Endometrial microvascular endothelial cells (primary cell): Measurements from ENCODE around the gene LSM7. TPM values are rescaled to one million over a fixed set of nuclear protein-coding genes. Genes with fewer than 3 reads are reported as not detected.
"Not testable (repeated sequence)": the region's sequence is repeated elsewhere in the genome, so short reads cannot be mapped to it uniquely, and the experiment has no call there.

Experiments
- in situ Hi-C: cut with HindIII; loops from 2 replicates; pipeline ENCODE4 v1.10.0; 2017; ENCODE audit warnings: low sequenced_read_pairs, low pct_unique_long_range_greater_than_20kb; ENCODE audit errors: inconsistent ontology term
- total RNA-seq: library from RNA; depleted of rRNA; stranded (reverse); fragments of >200 nt; gene quantifications from one replicate; pipeline ENCODE4 v1.2.3, GENCODE V29; 2015; ENCODE audit errors: inconsistent ontology term

The LSM7 gene
- total RNA-seq, 1 donor from 2014 or later, result 132 TPM

DNA sequence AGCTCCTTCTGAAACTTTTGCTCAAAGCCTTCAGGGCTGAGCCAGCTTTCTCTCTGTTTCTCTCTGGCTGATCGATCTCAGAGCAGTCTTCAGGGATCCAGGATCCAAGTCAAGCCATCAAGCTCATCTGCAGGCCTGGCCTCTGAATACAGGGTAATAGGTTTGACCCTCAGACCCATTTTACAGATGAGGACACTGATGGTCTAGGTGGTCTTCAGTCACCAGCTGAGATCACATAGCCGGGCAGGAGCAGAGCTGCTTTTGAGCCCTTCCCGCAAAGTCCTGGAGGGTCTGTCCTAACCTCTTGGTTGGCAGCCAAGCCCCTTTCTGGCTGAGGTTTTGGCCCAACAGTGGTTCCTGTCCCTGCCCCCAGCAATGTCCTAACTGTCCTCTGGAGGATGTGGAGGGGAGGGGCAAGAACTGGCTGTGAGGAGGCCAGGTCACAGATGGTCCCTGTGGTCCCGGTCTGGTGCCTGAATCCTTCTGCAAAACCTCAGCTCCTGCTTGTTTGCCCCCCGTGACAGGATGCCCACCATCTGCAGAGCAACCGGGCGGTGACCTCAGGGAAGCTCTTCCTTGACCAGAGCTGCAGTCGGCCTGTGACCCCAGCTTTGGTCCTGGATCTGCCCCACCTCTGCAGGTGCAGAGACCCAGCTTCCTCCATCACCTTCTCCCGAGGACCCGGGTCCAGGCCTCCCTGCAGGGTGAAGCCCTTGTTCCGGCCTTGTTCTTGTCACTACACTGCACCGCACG, 40.6 kb downstream of the LSM7 start:
- in situ Hi-C loops, result no loop called here

DNA sequence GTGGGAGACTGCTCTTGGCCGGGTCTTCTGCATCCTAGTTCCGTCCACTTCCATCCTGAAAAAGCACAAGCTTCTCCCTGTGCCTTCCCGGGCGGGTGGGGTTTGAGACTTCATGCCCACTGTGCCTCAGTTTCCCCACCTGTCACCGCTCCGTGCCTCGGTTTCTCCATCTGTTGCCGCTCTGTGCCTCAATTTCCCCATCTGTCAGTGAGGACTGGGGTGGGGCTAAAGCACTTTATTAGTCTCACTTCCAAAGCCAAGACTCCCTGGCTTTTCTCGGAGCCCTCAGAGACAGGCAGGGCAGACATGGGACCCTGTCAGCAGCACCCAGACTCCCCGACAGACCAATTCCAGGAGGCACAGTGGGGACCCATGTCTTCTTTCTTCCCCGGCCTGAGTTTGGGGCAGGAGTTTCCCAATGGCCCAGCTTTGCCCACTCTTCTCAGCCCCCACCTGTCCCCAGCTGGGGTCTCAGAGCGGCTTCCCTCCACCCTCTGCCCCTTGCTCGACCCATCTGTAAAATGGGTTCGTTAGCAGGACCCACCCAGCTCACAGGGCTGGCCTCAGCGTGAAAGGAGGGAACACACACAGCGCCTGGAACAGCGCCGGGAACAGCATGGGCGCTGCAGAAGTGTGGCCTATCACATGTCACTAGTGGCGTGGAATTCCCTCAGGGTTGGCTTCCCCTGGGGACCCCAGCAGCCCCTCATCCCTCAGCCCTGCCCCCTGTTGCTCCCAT, 41.8 kb downstream of the LSM7 start:
- in situ Hi-C loops, result no loop called here

DNA sequence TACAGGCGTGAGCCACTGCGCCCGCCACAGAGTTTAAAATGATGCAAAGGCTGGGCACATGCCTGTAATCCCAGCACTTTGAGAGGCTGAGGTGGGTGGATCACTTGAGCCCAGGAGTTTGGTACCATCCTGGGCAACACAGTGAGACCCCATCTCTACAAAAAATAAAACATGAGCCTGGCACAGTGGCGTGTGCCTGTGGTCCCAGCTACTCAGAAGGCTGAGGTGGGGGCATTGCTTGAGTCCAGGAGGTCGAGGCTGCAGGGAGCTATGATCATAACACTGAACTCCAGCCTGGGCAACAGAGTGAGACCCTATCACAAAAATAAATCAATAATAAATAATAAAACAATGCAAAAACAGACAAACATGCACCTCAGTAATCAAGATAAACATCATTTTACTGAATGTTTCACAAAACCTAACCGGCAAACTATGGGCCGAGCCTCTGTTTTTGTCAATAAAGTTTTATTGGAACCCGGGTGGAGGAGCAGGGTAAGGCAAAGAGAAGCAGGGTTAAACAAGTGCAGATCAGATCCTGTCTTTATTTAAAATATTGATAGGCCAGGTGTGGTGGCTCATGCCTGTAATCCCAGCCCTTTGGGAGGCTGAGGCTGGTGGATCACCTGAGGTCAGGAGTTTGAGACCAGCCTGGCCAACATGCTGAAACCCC, 44.4 kb downstream of the LSM7 start:
- in situ Hi-C loops, result no loop called here

DNA sequence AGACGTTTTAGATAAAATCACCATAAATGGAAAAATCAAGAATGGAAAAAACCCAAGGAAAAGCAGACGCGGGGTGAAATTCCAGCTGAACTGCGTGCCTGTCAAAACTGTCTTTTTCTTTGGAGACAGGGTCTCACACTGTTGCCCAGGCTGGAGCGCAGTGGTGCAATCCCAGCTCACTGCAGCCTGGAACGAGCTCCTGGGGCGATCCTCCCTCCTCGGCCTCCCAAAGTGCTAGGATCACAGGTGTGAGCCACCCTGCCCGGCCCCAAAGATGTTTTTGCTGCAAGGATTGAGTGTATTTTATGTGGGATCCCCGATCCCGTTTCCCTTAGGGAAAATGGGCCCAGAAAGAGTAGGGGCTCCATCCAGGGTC, 45.5 kb downstream of the LSM7 start:
- in situ Hi-C loops, result no loop called here

DNA sequence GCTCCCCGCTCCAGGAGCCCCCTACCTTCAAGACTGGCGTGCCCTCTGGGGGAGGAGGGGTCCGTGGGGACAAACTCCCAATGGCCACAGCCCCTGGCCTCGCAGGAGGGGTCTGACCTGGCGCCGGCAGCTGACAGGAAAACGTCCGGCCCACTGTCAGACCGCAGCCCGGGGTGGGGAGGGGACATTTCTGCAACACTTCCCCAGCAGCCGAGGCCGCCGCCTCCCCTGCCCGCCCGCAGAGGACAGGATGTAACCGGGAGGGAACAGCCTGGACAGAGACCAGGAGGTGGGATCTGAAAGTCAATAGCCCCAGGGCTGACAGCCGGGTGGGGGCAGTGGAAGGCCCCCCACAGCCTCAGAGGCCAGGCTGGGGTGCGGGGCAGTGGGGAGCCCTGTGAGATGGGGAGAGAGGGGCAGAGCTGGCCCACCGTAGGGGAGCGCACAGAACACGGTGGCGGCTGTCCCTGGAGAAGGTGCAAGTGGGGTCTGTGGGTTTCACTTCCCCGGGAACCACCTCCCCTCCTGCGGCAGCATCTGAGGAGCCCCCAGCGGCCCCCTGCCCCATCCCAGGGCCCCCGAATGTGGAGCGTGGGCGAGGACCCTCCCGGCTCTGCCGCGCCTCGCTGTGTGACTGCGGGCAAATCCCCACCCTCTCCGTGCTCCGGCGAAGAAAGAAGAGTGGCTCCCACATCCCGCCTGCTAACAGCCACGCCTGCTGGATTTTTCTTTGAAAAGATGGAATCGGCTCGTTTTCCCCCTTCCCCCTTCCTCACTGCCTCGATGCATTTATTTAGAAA, 46.1 kb downstream of the LSM7 start, which contains the start of gene PEAK3:
TSS of gene PEAK3 (minus strand) at position 114 of the 800 bp plus-strand sequence. CDS start 1,244 bp downstream, outside the sequence.
- in situ Hi-C loops, result no loop called here

DNA sequence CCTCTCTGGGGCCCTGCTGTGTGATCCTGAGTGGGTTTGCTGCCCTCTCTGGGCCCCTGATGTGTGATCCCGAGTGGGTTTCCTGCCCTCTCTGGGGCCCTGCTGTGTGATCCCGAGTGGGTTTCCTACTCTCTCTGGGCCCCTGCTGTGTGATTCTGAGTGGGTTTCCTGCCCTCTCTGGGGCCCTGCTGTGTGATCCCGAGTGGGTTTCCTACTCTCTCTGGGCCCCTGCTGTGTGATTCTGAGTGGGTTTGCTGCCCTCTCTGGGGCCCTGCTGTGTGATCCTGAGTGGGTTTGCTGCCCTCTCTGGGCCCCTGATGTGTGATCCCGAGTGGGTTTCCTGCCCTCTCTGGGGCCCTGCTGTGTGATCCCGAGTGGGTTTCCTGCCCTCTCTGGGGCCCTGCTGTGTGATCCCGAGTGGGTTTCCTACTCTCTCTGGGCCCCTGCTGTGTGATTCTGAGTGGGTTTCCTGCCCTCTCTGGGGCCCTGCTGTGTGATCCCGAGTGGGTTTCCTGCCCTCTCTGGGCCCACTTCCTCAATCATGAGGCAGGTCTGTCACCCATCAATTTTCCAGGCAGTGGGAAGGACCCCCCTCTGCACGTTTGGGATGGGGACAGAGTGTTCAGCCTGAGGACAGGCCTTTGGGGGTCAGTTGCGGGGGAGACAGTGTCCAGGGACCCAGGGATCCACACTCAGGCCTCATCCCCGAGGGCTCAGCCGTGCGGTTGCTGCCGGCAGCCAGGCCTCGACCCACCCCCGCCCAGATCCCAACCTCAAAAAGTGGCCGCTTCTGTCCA, 46.9 kb downstream of the LSM7 start:
- in situ Hi-C loops, result not testable (repeated sequence)

DNA sequence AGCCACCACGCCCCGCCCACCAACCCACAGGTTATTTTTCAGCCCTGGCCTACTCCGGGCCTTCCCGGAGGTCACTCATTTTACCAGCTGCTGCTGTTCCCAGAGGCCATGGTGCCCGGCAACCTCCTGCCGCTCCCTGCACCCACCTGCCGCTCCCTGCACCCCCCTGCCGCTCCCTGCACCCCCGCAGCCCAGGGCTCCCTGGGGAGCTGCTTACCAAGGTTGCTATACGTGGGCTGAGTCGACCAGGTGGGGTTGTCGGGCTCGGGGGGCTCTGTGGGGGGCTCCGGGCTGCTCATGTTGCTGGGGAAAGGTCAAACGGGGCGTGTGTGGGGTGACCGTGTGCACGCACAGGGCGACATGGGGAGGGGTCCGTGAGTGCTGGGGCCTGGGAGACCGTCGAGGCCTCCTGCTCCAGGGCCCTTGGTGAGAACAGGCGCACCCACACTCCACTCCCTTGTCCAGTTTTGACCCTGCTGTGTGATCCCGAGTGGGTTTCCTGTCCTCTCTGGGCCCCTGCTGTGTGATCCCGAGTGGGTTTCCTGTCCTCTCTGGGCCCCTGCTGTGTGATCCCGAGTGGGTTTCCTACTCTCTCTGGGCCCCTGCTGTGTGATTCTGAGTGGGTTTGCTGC, 47.6 kb downstream of the LSM7 start:
- in situ Hi-C loops, result no loop called here

DNA sequence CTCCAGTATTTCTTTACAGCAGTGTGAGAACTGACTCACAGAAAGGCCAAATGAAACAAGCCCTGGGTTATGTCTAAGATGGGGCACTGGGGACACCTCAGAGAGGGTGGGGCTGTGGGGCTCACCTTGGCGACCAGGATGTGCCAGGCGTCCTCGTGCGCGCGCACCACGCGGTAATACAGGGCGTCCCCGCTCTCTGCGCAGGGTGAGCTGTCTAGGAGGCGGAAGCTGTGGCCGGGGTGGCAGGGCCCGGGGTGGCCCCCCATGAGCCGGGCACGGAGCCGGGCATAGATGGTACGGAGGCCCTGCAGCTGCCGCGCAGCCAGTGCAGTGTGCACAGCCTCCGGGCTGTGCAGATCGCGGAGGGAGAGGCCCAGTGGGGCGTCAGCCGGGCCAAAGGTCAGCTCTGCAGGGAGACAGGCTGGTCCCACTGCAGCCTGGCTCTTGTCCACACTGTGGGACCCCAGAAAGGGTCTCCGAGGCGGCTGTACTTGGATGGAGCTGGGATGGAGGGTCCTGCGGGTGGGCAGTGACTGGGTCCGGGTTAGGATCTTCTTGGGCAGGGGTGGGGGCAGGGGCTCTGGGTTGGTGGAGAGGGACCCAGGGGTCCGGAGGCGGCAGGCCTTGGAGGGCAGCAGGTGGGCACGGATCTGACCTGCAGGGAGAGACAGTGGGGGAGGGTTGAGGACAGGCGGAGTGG, 49.8 kb downstream of the LSM7 start:
- in situ Hi-C loops, result no loop called here

DNA sequence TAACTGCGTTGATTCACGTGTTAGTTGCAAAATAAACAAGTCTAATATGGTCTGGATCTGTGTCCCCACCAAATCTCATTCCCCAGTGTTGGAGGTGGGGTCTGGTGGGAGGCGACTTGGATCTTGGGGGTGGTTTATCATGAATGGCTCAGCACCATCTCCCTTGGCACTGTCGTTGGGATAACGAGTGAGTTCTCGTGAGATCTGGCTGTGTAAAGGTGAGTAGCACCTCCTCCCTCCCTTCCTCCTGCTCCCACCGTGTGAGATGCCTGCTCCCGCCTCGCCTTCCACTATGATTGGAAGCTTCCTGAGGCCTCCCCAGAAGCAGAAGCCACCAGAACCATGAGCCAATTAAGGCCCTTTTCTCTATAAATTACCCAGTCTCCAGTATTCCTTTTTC, 51.2 kb downstream of the LSM7 start:
- in situ Hi-C loops, result no loop called here

DNA sequence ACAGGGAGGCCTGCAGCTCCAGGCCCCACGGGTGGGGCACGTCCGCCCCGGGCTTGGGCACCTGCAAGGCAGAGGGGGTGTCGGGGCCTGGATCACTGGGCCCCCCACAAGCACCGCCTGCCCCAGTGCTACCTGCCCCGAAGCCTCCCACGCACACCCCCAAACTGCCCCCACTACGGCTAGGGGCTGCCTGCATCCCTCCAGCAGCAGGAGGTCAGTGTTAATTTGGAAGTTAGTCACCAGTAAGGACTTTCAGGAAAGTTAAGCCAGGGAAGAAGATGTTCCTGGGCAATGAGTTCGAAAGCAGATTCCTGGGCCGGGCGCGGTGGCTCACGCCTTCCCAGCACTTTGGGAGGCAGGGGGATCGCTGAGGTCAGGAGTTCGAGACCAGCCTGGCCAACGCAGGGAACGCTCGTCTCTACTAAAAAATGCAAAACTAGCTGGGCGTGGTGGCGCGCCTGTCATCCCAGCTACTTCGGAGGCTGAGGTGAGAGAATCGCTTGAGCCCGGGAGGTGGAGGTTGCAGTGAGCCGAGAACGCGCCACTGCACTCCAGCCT, 51.9 kb downstream of the LSM7 start:
- in situ Hi-C loops, result no loop called here

DNA sequence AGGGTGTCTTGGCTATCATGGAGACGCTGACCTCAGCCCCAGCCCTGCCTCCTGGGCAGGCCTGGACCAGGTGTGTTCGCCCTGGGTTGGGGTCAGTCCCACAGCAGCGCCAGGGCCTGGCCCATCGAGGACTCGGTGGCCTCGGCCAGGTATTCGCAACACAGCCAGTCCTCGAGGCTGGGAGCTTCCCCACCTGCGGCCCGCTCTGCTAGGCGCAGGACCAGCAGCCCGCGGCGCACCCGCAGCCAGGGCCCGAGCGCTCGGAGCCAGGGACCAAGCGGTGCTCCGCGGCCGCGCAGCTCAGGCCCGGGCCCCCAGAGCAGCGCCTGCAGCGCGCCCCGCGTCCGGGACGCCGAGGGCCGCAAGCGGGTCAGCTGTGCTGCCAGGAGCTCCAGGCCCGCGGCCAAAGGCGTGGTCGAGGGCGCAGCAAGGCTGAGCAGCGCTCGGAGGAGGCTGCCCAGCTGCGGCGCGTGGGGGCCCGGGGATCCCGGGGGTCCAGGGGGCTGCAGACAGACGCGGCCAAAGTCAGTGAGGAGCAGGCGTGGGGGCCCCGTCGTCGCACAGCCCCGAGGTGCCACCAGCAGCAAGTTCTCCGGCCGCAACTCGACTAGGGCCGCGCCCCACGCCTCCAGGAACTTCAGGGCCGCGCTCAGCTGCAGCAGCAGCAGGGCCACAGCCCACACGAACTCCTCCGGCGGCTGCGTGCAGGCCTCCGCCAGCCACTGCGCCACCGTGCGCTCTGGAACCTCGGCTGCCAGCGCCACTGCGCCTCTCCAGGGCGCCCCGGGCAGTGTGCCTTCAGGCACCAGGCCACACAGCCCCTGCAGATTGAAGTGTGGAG, 52.6 kb downstream of the LSM7 start:
- in situ Hi-C loops, result no loop called here

DNA sequence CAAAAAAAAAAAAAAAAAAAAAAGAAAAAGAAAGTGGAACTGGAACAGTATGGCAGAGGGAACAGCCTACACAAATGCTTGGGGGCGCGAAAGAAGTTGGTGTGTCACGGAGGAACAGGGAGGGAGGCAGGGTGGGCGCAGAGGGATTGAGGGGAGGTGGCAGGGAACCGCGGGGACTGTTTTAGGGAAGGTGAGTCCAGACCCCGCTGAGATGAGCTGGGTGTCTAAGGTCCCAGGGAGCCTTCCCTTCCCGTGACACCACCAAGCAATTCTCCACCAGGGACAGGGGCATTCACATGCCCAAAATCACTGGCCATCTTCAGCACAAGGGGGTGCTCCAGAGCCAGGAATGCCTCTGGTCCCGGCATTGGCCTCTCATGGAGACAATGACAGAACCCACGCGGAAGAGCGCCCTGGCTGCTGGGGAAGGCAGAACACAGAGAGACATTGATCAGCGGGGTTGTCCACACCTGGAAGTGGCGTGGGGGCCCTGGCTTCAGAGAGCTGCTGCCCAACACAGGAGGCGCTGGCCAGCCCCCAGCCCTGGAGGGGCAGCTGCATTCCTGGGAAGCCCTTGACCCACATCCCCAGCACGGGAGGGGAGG, 53.4 kb downstream of the LSM7 start:
- in situ Hi-C loops, result no loop called here

DNA sequence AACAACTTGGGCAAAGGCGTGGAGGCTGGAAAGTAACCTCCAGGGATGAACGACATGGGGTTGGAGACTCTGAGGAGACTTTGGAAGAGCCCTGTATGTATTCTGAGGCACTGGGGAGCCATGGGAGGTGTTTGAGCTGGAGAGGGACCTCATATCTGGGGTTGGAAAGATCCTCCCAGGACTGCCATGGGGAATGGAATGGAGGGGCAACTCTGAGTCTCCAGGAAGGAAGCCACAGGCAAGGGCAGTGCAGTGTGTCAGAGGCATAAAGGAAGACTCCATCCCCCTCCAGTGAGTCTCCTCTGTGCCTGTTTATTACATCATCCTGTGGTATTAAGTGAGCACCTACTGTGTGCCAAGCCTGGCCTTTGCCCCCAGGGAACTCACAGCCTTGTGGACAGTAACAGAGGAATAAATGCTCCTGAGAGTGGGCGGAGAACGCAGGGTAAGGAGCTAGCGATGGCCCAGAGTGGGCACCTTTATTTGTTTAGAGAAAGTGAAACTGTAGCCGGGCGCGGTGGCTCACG, 54.1 kb downstream of the LSM7 start:
- in situ Hi-C loops, result no loop called here

DNA sequence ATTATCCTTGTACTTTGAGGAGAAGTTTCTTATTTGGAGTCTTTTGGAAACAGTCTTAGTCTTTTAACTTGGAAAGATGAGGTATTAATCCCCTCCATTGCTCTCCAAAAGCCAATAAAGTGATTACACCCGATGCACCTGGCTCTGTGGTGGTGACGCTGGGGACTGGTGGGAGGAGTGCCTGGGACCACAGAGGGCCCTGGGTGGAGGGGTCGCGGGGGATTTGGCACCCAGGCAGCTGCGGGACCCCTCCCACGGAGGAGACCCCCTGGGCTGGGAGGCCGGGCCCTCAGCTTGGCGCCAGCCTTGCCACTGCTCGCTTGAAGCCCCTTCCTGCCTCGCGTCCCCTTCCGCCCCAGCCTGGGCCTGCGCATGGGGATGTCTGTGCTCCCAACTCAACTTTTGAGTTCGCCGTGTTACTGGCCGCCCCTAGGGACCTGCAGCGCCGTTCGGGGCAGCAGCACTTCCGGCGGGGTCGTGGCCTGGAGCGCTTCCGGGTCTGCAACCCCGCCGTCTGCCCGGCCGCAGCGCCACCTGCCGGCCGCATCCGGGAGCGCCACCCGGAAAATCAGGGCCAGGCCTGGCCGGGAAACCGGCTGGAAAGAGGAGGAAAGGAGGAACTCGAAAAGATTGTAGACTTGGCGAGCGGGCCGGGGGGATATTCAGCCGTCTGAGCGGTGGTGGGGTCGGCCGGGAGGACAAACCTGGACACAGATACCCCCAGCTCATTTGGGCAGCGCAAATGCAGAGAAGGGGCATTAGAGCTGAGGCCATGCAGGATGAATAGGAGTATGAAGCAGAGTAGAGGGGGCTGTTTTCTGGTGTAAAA, 54.8 kb downstream of the LSM7 start:
- in situ Hi-C loops, result no loop called here
